PC-3 (cell line): ENCODE results near the gene NPLOC4. TPM values are rescaled to one million over a fixed set of nuclear protein-coding genes. Genes with fewer than 3 reads are reported as not detected.
A peak's percentile ranks its signal among the peaks of the same experiment; 100 is the strongest.

Experiments
- ATAC-seq: fragments of 200-7000 bp; cut with Tn5 transposase; 2 replicates; pipeline ENCODE4 v1.9.1; 2020; ENCODE audit warnings: mild to moderate bottlenecking, moderate library complexity
- BruUV-seq: library from RNA; stranded (reverse); fragments of 400-500 nt; replicated peaks from 2 replicates; lab custom pipeline; 2021; lab: Mats Ljungman, UMichigan
- CTCF ChIA-PET: fragments of 300-600 bp; sonication (Branson Sonifier 250); formaldehyde crosslinking; loops from one replicate; lab custom pipeline; 2022; ENCODE audit warnings: antibody characterized with exemption; lab: Charles Lee
- POLR2A ChIA-PET: fragments of 300-600 bp; sonication (Branson Sonifier 250); formaldehyde crosslinking; loops from one replicate; lab custom pipeline; 2022; ENCODE audit warnings: antibody characterized with exemption; ENCODE audit not compliant: unreplicated experiment; lab: Charles Lee
- DNase-seq: peaks from one replicate; pipeline ENCODE4 v3.0.0-alpha.2; 2015
- H2AFZ ChIP-seq: fragments of 300-600 bp; sonication (generic); 2 replicates; pipeline ENCODE4 v1.6.0; 2016; ENCODE audit warnings: antibody characterized with exemption, low read length
- H3F3A ChIP-seq: fragments of 300-600 bp; sonication (generic); one replicate; pipeline ENCODE4 v1.6.0; 2017; ENCODE audit warnings: antibody characterized with exemption, low read length, control low read depth, mild to moderate bottlenecking; ENCODE audit not compliant: unreplicated experiment
- H3K27ac ChIP-seq: fragments of 300-600 bp; sonication (generic); 2 replicates; pipeline ENCODE4 v1.5.1; 2016; ENCODE audit warnings: mild to moderate bottlenecking, low read length
- H3K27me3 ChIP-seq: fragments of 300-600 bp; sonication (generic); 2 replicates; pipeline ENCODE4 v1.6.1; 2016; ENCODE audit warnings: low read length, mixed read lengths
- H3K36me3 ChIP-seq: fragments of 300-600 bp; sonication (generic); 2 replicates; pipeline ENCODE4 v1.6.1; 2016; ENCODE audit warnings: low read depth, mixed run types, low read length, mixed read lengths
- H3K4me1 ChIP-seq: fragments of 300-600 bp; sonication (generic); 2 replicates; pipeline ENCODE4 v1.5.1; 2016; ENCODE audit warnings: low read length; ENCODE audit not compliant: insufficient read depth
- H3K4me2 ChIP-seq: fragments of 300-600 bp; sonication (generic); 2 replicates; pipeline ENCODE4 v1.6.0; 2016; ENCODE audit warnings: low read length
- H3K4me3 ChIP-seq: fragments of 300-600 bp; sonication (generic); 2 replicates; pipeline ENCODE4 v1.5.1; 2016; ENCODE audit warnings: mild to moderate bottlenecking, low read length, mixed read lengths
- H3K79me2 ChIP-seq: fragments of 300-600 bp; sonication (generic); 2 replicates; pipeline ENCODE4 v1.6.1; 2017; ENCODE audit warnings: low read length, mixed read lengths
- H3K9ac ChIP-seq: fragments of 300-600 bp; sonication (generic); 2 replicates; pipeline ENCODE4 v1.6.0; 2016; ENCODE audit warnings: mild to moderate bottlenecking, low read length
- H3K9me2 ChIP-seq: fragments of 300-600 bp; sonication (generic); replicated peaks from 2 replicates; pipeline ENCODE4 v1.6.1; 2016; ENCODE audit warnings: mixed run types, low read length, mixed read lengths
- H3K9me3 ChIP-seq: fragments of 300-600 bp; sonication (generic); 2 replicates; pipeline ENCODE4 v1.6.1; 2016; ENCODE audit warnings: low read length, mixed read lengths
- H4K20me1 ChIP-seq: fragments of 300-600 bp; sonication (generic); 2 replicates; pipeline ENCODE4 v1.6.1; 2016; ENCODE audit warnings: low read length, mixed read lengths
- EZH2 ChIP-seq: fragments of 300-600 bp; sonication (generic); IDR thresholded peaks from one replicate; pipeline ENCODE4 v1.6.1; 2017; ENCODE audit warnings: antibody characterized with exemption, mild to moderate bottlenecking, low read length; ENCODE audit not compliant: unreplicated experiment
- EZH2phosphoT487 ChIP-seq: fragments of 300-600 bp; sonication (generic); IDR thresholded peaks from 2 replicates; pipeline ENCODE4 v1.6.1; 2018; ENCODE audit warnings: mild to moderate bottlenecking, antibody characterized with exemption, low read length, borderline replicate concordance
- intact Hi-C: fragments of 100-400 bp; cut with micrococcal nuclease; formaldehyde crosslinking; loops from 2 replicates; pipeline ENCODE4 v1.9.0; 2023
- total RNA-seq: library from RNA; depleted of rRNA; stranded (reverse); fragments of >200 nt; gene quantifications from 2 replicates; pipeline ENCODE4 v1.2.3, GENCODE V29; 2014
- TF ChIP-seq, protein P1 (sequence below): fragments of 300-600 bp; sonication (generic); conservative IDR thresholded peaks from 2 replicates; pipeline ENCODE4 v1.5.1; 2017; ENCODE audit warnings: antibody characterized with exemption, low read depth, mild to moderate bottlenecking, low read length

NPLOC4 gene
- total RNA-seq, 1 experiment from 2014 or later, result 109 TPM

DNA sequence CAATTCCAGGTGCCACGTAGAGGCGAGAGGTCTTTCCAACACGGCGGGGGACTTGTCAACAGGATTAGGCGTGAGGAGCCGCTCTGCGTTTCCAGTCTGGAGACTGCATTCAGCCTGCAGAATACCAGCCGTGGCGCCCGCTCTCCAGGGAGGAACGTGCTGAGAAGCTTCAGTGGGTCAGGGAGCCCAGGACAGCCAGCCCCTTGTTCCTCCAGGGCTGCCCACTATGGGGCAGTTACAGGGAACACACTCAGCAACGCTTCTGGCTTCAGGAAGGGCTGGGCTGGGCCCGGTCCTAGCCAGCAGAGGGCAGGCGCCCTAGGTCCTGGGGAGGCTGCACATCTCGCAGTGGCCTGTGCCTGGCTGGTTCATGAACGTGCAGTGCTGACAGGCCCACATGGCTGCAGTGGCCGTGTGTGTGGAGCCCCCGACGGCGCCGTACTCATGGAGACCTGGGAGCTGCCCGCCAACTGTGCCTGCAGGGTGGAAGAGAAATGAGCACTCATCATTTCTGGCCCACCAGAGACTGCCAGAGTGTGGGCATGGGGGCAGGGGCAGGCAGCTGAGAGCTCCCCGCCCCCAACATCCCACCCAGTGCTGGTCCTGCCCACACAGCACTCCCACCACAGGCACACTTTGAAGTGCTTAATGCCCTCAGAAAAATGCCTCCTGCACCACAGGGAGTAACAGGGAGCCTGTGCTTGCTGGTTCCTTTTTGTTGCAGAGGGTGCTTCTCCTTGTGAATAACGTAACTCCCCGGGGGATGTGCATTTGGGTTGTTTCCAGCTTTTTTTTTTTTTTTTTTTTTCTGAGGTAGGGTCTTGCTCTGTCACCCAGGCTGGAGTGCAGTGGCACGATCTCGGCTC lies 77.7 kb downstream of the NPLOC4 start:
- Histone ChIP-seq H3K4me1 (peaks cover 36% of the 10 kb centered on the region), H3K36me3 (peaks cover 60% of the 10 kb centered on the region), H3K27ac (no peak overlapping the region), H2AFZ (no peak overlapping the region), H3K4me2 (no peak overlapping the region), H3K79me2 (no peaks in the 10 kb centered on the region), H3K9ac (no peak overlapping the region), H3K4me3 (no peak overlapping the region), H3K9me2 (no peaks in the 10 kb centered on the region), H3K27me3 (no peaks in the 10 kb centered on the region), H3F3A (no peaks in the 10 kb centered on the region), H3K9me3 (no peaks in the 10 kb centered on the region), H4K20me1 (0 out of 2 replicates have a peak, but pooled peaks cover 3% of the 10 kb centered on the region)
- CTCF ChIA-PET, result no interaction called here
- intact Hi-C loops, result no loop called here
- peak; percentile 42 for ATAC-seq
- TF ChIP-seq EZH2phosphoT487 (no peak), EZH2 (no peak)
- TF ChIP-seq, protein P1, sequence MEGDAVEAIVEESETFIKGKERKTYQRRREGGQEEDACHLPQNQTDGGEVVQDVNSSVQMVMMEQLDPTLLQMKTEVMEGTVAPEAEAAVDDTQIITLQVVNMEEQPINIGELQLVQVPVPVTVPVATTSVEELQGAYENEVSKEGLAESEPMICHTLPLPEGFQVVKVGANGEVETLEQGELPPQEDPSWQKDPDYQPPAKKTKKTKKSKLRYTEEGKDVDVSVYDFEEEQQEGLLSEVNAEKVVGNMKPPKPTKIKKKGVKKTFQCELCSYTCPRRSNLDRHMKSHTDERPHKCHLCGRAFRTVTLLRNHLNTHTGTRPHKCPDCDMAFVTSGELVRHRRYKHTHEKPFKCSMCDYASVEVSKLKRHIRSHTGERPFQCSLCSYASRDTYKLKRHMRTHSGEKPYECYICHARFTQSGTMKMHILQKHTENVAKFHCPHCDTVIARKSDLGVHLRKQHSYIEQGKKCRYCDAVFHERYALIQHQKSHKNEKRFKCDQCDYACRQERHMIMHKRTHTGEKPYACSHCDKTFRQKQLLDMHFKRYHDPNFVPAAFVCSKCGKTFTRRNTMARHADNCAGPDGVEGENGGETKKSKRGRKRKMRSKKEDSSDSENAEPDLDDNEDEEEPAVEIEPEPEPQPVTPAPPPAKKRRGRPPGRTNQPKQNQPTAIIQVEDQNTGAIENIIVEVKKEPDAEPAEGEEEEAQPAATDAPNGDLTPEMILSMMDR, result 0 out of 2 replicates have a peak, but pooled peaks have one; percentile 31
- POLR2A ChIA-PET, result no interaction called here
- BruUV-seq, result no TSS peak
- DNase-seq, result no peak

DNA sequence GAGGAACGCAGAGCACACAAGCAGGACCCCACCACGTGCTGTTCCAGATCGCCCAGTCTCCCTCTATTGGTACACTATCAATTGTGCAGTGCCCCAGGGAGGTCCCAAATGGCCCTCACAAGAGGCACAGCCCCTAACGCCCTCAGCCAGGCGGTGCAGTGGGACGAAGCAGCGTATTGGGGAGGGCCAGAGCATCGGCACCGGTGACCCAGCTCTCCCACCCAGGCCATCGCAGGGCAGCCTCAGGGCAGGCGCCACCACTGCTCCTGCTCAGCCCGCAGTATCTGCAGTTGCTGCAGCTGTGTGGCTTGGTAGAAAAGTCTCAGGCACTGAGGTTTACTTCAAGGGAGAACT lies 78.8 kb downstream of the NPLOC4 start:
- intact Hi-C loops, result no loop called here
- Histone ChIP-seq H3K9me3 (no peaks in the 10 kb centered on the region), H3K79me2 (no peaks in the 10 kb centered on the region), H4K20me1 (0 out of 2 replicates have a peak, but pooled peaks cover 3% of the 10 kb centered on the region), H3K4me1 (peaks cover 46% of the 10 kb centered on the region), H3K9ac (no peak overlapping the region), H3K36me3 (peaks cover 49% of the 10 kb centered on the region), H3K4me3 (no peak overlapping the region), H3K9me2 (no peaks in the 10 kb centered on the region), H3K4me2 (no peak overlapping the region), H3K27ac (no peak overlapping the region), H2AFZ (no peak overlapping the region), H3F3A (no peaks in the 10 kb centered on the region), H3K27me3 (no peaks in the 10 kb centered on the region)
- ChIA-PET CTCF (no interaction called here), POLR2A (no interaction called here)
- no peak for ATAC-seq
- DNase-seq, result no peak
- BruUV-seq, result no TSS peak
- TF ChIP-seq, protein P1, result no peak
- no peak for TF ChIP-seq EZH2phosphoT487
- no peak for TF ChIP-seq EZH2
